ENCODE data around the gene B3GAT3. TPM values are rescaled to one million over a fixed set of nuclear protein-coding genes. Genes with fewer than 3 reads are reported as not detected.
A peak's percentile ranks its signal among the peaks of the same experiment; 100 is the strongest.

Gene B3GAT3
- total and polyA plus RNA-seq, 2 of the 8 experiments (the other 6 are each of a cell fraction or from before 2014, with no cell fraction given), result 28.0 to 39.0 TPM

DNA sequence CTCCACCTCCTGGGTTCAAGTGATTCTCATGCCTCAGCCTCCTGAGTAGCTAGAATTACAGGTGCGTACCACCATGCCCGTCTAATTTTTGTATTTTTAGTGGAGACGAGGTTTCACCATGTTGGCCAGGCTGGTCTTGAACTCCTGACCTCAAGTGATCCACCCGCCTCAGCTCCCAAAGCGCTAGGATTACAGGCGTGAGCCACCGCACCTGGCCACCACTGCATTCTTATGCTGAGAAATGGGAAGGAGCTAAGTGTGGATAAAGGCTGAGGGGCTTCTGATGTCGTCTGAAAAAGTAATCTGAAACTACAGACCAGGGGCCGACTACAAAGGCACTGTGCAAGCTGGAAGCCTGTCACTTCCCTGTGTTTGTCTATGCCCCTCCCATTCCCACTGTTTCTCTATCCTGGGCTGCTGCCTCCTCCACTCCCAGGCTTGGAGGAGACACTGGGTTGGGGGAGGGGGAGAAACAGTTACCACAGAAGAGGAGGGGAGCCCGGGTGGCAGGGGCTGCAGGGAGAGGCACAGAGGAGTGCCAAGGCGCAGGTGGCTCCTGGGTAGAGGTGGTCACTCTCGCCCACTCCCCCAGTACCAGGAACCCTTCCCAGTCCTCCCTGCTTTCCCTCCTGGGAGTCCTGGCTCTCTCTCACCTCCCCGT, 17.2 kb downstream of the B3GAT3 start:
- no peaks in the 10 kb centered on the region for H3K9me3 ChIP-seq (ENCODE audit: insufficient read depth in 2 of 2, low read depth in 1 of 2, low read length in 1 of 2)
- H2BK15ac ChIP-seq (ENCODE audit: low read length), result no peak overlapping the region
- H2BK12ac ChIP-seq (ENCODE audit: low read depth, low read length), result no peak overlapping the region
- H2BK120ac ChIP-seq (replicated peaks; ENCODE audit: low read depth, low read length), result no peak overlapping the region
- H3K4ac ChIP-seq (replicated peaks; ENCODE audit: insufficient read length, low read depth, low read length), result no peak overlapping the region
- H3K9ac ChIP-seq (replicated peaks in 1 of 4; ENCODE audit: extremely low read depth in 1 of 4, low read depth in 3 of 4, low read length in 3 of 4), result no peak overlapping the region
- H3K23ac ChIP-seq (ENCODE audit: insufficient read length), result no peak overlapping the region
- no peak overlapping the region for H2BK5ac ChIP-seq (ENCODE audit: low read depth, low read length)
- H3K27ac ChIP-seq (ENCODE audit: low read depth, low read length), result no peak overlapping the region
- ChIA-PET CTCF (ENCODE audit: partially characterized antibody) (interaction anchor here (1.2 to 10.2 kb wide), 3 partner anchors 9 to 44 kb away, joined by 3 to 97 read pairs (median 7); partner anchors contain the start of genes ROM1 and TUT1), POLR2A (ENCODE audit: partially characterized antibody) (interaction anchor here (1.0 to 15.8 kb wide), 7 partner anchors 9 to 101 kb away, joined by 4 to 235 read pairs (median 16); partner anchors contain the start of genes B3GAT3, C11orf98, CSKMT and EEF1G)
- H2BK20ac ChIP-seq (ENCODE audit: low read length), result no peak overlapping the region
- peaks cover 0 to 6% of the 10 kb centered on the region in 2 experiments for H4K20me1 ChIP-seq (replicated peaks in 1 of 2; ENCODE audit: control insufficient read depth in 1 of 2, insufficient read depth in 2 of 2, low read length in 2 of 2)
- WGBS, 2 experiments (ENCODE audit: extremely low coverage in 1 of 2, insufficient coverage in 1 of 2, insufficient read length in 1 of 2, insufficient replicate concordance in 2 of 2, low coverage in 1 of 2, low lambda C conversion rate in 2 of 2, missing lambda C conversion rate in 1 of 2), result 82% methylated on average over 13 of the region's 13 CpGs; no CpG with 5 or more reads in 1 of the 2 experiments
- FAIRE-seq (no peak), DNase-seq (ENCODE audit: low read depth in 1 of 2, low spot score in 2 of 2) (no peak)
- H3K27me3 ChIP-seq (replicated peaks in 1 of 4; ENCODE audit: control insufficient read depth in 3 of 4, extremely low read depth in 1 of 4, insufficient read depth in 3 of 4, low read length in 3 of 4), result peaks cover 0 to 13% (median 11%) of the 10 kb centered on the region in 4 experiments; a peak in 6 of 7 replicates
- H4K91ac ChIP-seq (replicated peaks; ENCODE audit: insufficient read length, low read length), result no peak overlapping the region
- H2AFZ ChIP-seq (ENCODE audit: low read length), result no peak overlapping the region
- H3K18ac ChIP-seq (ENCODE audit: extremely low read depth, low read length), result no peak overlapping the region
- peaks cover 17% of the 10 kb centered on the region; the same call in 1 of the 2 replicates for H3K23me2 ChIP-seq (ENCODE audit: low read depth, low read length)
- no peaks in the 10 kb centered on the region; the same call in 1 of the 2 replicates for H3K79me1 ChIP-seq (ENCODE audit: low read depth, low read length)
- no peak overlapping the region for H3K4me3 ChIP-seq (ENCODE audit: extremely low read depth in 1 of 4, insufficient read depth in 2 of 4, low read depth in 3 of 4, low read length in 4 of 4)
- TF ChIP-seq TAF7 (optimal IDR thresholded peaks at IDR 0.05; ENCODE audit: borderline replicate concordance, low read depth, low read length) (no peak), ASH2L (IDR thresholded peaks at IDR 0.05; ENCODE audit: low read length) (peak; percentile 19)
- peaks cover 0 to 13% of the 10 kb centered on the region in 2 experiments; a peak in 2 of 4 replicates for H3K79me2 ChIP-seq (ENCODE audit: control insufficient read depth in 1 of 2, insufficient read depth in 2 of 2, low read length in 2 of 2)
- H3K56ac ChIP-seq (replicated peaks; ENCODE audit: insufficient read length, low read depth, low read length), result no peak overlapping the region
- no peak overlapping the region for H2AK5ac ChIP-seq (ENCODE audit: low read depth, low read length)
- H3K4me1 ChIP-seq (replicated peaks in 1 of 4; ENCODE audit: control insufficient read depth in 3 of 4, insufficient read depth in 4 of 4, low read length in 3 of 4), result peaks cover 8 to 34% (median 17%) of the 10 kb centered on the region in 4 experiments
- no peak overlapping the region; a peak in 2 of 4 replicates for H3K4me2 ChIP-seq (ENCODE audit: insufficient read depth in 1 of 2, low read depth in 2 of 2, low read length in 2 of 2)
- H3K14ac ChIP-seq (ENCODE audit: insufficient read length), result no peak overlapping the region
- H3K36me3 ChIP-seq (ENCODE audit: control insufficient read depth in 2 of 4, insufficient read depth in 4 of 4, low read length in 3 of 4), result no peaks in the 10 kb centered on the region; a peak in 3 of 8 replicates
- H4K5ac ChIP-seq (ENCODE audit: insufficient read length, low read depth, low read length), result no peak overlapping the region
- H4K8ac ChIP-seq (ENCODE audit: extremely low read depth, insufficient read depth, low read length), result no peak overlapping the region

All from H1 (cell line).